Retinal pigment epithelial cell (primary cell): ENCODE data around the gene PHLDB1.
"Not testable (repeated sequence)": the region's sequence is repeated elsewhere in the genome, so short reads cannot be mapped to it uniquely, and the experiment has no call there.

Experiments used
- DNase-seq: peaks from one replicate; pipeline ENCODE4 v3.0.0-alpha.2; 2010; ENCODE audit warnings: low read depth
- H3K4me3 ChIP-seq: 2 replicates; pipeline ENCODE4 v1.5.1; 2011; ENCODE audit warnings: mild to moderate bottlenecking, low read length, control low read depth, moderate library complexity
- CTCF ChIP-seq: conservative IDR thresholded peaks from 2 replicates; pipeline ENCODE4 v1.5.1; 2011; ENCODE audit warnings: low read depth, low read length, control low read depth, inconsistent platforms

The PHLDB1 gene

GRCh38 chr11:118606844-118607228 lies 579 bp upstream of the PHLDB1 start:
- DNase-seq = no peak
- no peak overlapping the region for H3K4me3 ChIP-seq
- no peak for TF ChIP-seq CTCF

- no peak for DNase-seq
- H3K4me3 ChIP-seq = peak overlapping the region; percentile 71
- TF ChIP-seq CTCF = no peak
Observed at GRCh38 chr11:118608360-118609227, 1.2 kb downstream of the PHLDB1 start.

- no peak for DNase-seq
- H3K4me3 ChIP-seq = no peak overlapping the region
- TF ChIP-seq CTCF = no peak
Observed at GRCh38 chr11:118609380-118610224, 2.2 kb downstream of the PHLDB1 start.

GRCh38 chr11:118610225-118610772 lies 2.9 kb downstream of the PHLDB1 start:
- no peak for DNase-seq
- H3K4me3 ChIP-seq = no peak overlapping the region
- TF ChIP-seq CTCF = no peak

GRCh38 chr11:118610773-118611432 lies 3.5 kb downstream of the PHLDB1 start:
- DNase-seq = no peak
- TF ChIP-seq CTCF = peak; percentile 82
- H3K4me3 ChIP-seq = no peak overlapping the region

GRCh38 chr11:118611433-118611795 lies 4.0 kb downstream of the PHLDB1 start:
- not testable (repeated sequence) for DNase-seq, H3K4me3 ChIP-seq

- H3K4me3 ChIP-seq = no peak overlapping the region
- DNase-seq = no peak
- TF ChIP-seq CTCF = no peak
Observed at GRCh38 chr11:118612378-118612777, 5.0 kb downstream of the PHLDB1 start.
